ENCODE measurements around the gene ACP4.
"Not testable (repeated sequence)": the region's sequence is repeated elsewhere in the genome, so short reads cannot be mapped to it uniquely, and the experiment has no call there.

ACP4 gene

DNA sequence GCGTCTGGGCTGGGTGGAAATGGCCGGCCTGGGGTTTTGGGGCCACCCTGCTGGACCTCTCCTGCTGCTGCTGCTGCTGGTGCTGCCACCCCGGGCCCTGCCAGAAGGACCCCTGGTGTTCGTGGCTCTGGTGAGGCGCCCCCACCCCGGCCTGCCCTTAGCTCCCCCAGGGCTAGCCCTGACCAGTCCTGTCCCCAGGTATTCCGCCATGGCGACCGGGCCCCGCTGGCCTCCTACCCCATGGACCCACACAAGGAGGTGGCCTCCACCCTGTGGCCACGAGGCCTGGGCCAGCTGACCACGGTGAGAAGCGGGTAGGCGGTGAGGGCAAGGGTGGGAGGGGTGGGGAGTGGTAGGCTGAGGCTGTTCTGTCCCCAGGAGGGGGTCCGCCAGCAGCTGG lies at the start of gene ACP4:
ACP4 (plus strand) TSS at position 20 of the 400 bp plus-strand sequence; CDS start at position 20, 0 bp downstream.
- no peak for DNase-seq (ENCODE audit: low spot score)

GRCh38 chr19:50741179-50741933 lies 48.9 kb upstream of the ACP4 start:
- DNase-seq (ENCODE audit: low spot score) = no peak

- no peak for DNase-seq (ENCODE audit: low spot score)
These were observed 46.7 kb upstream of the ACP4 start for GRCh38 chr19:50743537-50743936.

- DNase-seq (ENCODE audit: low spot score) = no peak
These were observed 45.0 kb upstream of the ACP4 start for GRCh38 chr19:50745221-50745620.

- not testable (repeated sequence) for DNase-seq (ENCODE audit: low spot score)
These were observed 43.1 kb upstream of the ACP4 start for GRCh38 chr19:50747141-50747540.

- no peak for DNase-seq (ENCODE audit: low spot score)
These were observed 40.7 kb upstream of the ACP4 start for GRCh38 chr19:50749490-50749889.

DNA sequence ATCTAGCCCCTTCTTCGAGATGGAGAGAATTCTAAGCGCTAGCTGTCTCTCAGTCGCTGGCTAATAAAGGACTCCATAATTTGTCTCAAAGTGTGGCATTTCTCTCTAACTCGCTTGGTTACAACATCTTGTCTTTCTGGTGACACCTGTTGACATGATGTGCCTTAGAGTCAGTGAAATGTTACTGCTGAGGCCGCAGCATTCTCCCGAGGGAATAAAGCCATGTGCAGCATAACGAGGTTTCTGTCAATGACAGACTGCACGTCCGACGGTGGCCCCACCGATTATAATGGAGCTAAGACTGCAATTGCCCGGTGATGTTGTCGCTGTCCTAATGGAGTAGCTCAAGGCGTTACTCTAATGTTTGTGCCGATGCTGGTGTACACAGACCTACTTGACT lies 40.2 kb upstream of the ACP4 start:
- DNase-seq (ENCODE audit: low spot score) = no peak

GRCh38 chr19:50753879-50754278 lies 36.3 kb upstream of the ACP4 start:
- DNase-seq (ENCODE audit: low spot score) = no peak

DNA sequence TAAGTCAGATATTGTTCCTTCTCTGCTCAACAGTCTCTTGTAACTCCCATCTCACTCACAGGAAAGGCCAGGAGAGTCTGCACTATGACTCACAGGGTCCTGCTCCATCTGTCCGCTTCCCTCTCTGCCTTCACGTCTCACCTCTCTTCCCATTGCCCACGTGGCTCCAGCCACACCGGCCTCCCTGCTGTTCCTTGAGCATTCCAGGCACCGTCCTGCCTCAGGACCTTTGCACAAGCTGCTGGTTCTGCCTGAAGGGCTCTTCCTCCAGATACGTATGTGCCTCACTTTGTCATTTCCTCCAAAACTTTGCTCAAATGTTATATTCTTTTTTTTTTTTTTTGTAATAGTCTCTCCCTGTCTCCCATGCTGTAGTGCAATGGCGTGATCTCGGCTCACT lies 34.0 kb upstream of the ACP4 start:
- not testable (repeated sequence) for DNase-seq (ENCODE audit: low spot score)

- not testable (repeated sequence) for DNase-seq (ENCODE audit: low spot score)
These were observed 32.6 kb upstream of the ACP4 start for GRCh38 chr19:50757624-50758023.

- not testable (repeated sequence) for DNase-seq (ENCODE audit: low spot score)
These were observed 31.1 kb upstream of the ACP4 start for GRCh38 chr19:50759076-50759475.

DNA sequence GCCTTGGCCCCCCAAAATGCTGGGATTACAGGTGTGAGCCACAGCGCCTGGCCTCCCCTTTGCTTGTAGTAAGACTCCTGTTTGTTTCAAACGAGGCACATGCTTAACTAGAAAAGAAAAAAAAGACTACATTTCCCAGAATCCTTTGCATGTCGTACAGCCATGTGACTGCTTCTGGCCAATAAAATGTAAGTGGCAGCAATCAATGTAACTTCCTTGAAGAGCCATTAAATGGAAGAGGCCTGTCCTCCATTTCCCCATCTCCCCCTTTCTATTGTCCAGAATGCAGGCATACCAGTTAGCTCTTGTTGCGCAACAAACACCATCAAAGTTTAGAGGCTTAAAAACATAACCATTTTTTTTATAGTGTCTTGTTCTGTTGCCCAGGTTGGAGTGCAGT lies 30.3 kb upstream of the ACP4 start:
- DNase-seq (ENCODE audit: low spot score) = no peak

GRCh38 chr19:50761501-50761900 lies 28.7 kb upstream of the ACP4 start:
- DNase-seq (ENCODE audit: low spot score) = not testable (repeated sequence)

GRCh38 chr19:50763521-50763920 lies 26.7 kb upstream of the ACP4 start:
- not testable (repeated sequence) for DNase-seq (ENCODE audit: low spot score)

DNA sequence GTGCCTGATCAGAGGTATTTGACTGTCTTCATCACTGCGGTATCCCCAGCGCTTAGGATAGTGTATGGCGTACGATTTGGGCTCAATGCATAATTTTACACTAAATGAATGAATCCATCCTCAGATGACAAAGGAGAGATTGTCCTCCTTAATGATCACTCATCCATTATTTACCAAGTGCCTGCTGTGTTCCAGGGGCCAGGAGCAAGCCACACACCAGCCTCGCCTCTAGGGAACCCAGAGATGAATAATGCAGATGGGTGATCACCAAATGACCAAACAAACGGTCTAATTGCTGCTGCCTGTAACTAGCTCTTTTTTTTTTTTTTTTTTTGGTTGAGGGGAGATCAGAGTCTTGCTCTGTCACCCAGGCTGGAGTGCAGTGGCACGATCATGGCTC lies 25.8 kb upstream of the ACP4 start:
- DNase-seq (ENCODE audit: low spot score) = no peak

GRCh38 chr19:50766746-50767145 lies 23.5 kb upstream of the ACP4 start:
- not testable (repeated sequence) for DNase-seq (ENCODE audit: low spot score)

DNA sequence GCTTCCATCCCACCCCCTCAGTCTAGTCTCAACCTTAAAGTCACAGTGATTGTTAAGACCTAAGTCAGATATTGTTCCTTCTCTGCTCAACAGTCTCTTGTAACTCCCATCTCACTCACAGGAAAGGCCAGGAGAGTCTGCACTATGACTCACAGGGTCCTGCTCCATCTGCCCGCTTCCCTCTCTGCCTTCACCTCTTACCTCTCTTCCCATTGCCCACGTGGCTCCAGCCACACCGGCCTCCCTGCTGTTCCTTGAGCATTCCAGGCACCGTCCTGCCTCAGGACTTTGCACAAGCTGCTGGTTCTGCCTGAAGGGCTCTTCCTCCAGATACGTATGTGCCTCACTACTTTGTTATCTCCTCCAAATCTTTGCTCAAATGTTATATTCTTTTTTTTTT lies 23.0 kb upstream of the ACP4 start:
- DNase-seq (ENCODE audit: low spot score) = not testable (repeated sequence)

GRCh38 chr19:50768277-50768676 lies 21.9 kb upstream of the ACP4 start:
- DNase-seq (ENCODE audit: low spot score) = no peak

DNA sequence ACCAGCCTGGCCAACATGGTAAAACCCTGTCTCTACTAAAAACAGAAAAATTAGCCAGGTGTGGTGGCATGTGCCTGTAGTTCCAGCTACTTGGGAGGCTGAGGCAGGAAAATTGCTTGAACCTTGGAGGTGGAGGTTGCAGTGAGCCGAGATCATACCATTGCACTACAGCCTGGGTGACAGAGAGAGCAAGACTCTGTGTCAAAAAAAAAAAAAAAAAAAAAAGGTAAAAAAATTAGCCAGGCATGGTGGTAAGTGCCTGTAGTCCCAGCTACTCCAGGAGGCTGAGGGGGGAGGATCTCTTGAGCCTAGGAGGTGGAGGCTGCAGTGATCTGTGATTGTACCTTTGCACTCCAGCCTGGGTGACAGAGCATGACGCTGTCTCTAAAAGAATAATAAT lies 20.1 kb upstream of the ACP4 start, which contains the start of gene GPR32:
GPR32 (plus strand) TSS at position 301 of the 400 bp plus-strand sequence. CDS start 137 bp downstream, outside the sequence.
- DNase-seq (ENCODE audit: low spot score) = not testable (repeated sequence)

- no peak for DNase-seq (ENCODE audit: low spot score)
These were observed 19.3 kb upstream of the ACP4 start for GRCh38 chr19:50770888-50771287.

GRCh38 chr19:50772476-50772875 lies 17.7 kb upstream of the ACP4 start:
- no peak for DNase-seq (ENCODE audit: low spot score)

- not testable (repeated sequence) for DNase-seq (ENCODE audit: low spot score)
These were observed 17.3 kb upstream of the ACP4 start for GRCh38 chr19:50772912-50773311.

DNA sequence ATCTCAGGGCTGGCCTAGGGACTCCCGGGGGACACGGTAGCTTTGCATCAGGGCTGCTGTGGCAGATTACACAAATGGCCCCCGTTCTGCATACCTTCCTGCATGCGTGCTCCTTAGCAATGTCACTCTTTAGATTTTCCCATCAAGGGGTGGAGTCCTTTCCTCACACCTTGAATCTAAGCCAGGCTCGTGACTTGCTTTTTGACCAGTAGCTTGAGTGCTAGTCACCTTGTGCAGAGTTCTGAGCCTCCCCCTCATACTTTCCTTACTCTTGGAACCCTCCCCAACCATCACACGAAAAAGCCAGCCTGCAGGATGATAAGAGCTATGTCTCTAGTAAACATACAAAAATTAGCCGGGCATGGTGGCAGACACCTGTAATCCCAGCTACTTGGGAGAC lies 16.8 kb upstream of the ACP4 start:
- DNase-seq (ENCODE audit: low spot score) = not testable (repeated sequence)

- DNase-seq (ENCODE audit: low spot score) = no peak
These were observed 14.1 kb upstream of the ACP4 start for GRCh38 chr19:50776131-50776530.

All from CD4-positive, alpha-beta T cell treated with Interleukin-2 at 100 ng/mL for 4 hours (primary cell).